Measurements from ENCODE around the gene CLNK. TPM values are rescaled to one million over a fixed set of nuclear protein-coding genes. Genes with fewer than 3 reads are reported as not detected.

CLNK gene
- total and polyA plus RNA-seq, 2 of the 8 experiments (the other 6 are each of a cell fraction or from before 2014, with no cell fraction given), result not detected

DNA sequence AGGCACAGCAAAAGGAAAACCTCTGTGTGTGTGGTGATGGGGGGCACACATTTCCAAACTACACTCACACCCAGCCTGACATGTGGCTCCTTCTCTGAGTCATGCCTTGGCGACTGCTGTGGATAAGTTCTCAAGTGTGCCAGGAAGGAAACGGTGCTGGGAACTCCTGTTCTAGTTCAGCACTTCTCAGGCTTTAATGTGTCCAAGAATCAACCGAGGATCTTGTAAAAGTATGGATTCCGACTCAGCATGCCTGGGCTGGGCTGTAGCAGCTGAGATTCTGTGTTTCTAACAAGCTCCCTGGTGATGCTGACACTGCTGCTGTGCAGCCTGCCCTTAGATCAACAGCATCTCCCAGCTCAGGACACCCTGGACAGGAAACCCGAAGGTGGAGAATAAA, 20.2 kb downstream of the CLNK start:
- no peak overlapping the region for H3K14ac ChIP-seq (ENCODE audit: insufficient read length)
- H3K36me3 ChIP-seq (ENCODE audit: control insufficient read depth in 2 of 4, insufficient read depth in 4 of 4, low read length in 3 of 4), result no peaks in the 10 kb centered on the region
- no peak overlapping the region for H3K27ac ChIP-seq (ENCODE audit: low read depth, low read length)
- no peaks in the 10 kb centered on the region for H3K9me3 ChIP-seq (ENCODE audit: insufficient read depth in 2 of 2, low read depth in 1 of 2, low read length in 1 of 2)
- no peak overlapping the region for H3K9ac ChIP-seq (replicated peaks in 1 of 4; ENCODE audit: extremely low read depth in 1 of 4, low read depth in 3 of 4, low read length in 3 of 4)
- no peak overlapping the region for H3K23ac ChIP-seq (ENCODE audit: insufficient read length)
- H3K27me3 ChIP-seq (replicated peaks in 1 of 4; ENCODE audit: control insufficient read depth in 3 of 4, extremely low read depth in 1 of 4, insufficient read depth in 3 of 4, low read length in 3 of 4), result no peaks in the 10 kb centered on the region
- no peaks in the 10 kb centered on the region for H3K79me1 ChIP-seq (ENCODE audit: low read depth, low read length)
- no peak overlapping the region for H4K91ac ChIP-seq (replicated peaks; ENCODE audit: insufficient read length, low read length)
- WGBS, 2 experiments (ENCODE audit: extremely low coverage in 1 of 2, insufficient coverage in 1 of 2, insufficient read length in 1 of 2, insufficient replicate concordance in 2 of 2, low coverage in 1 of 2, low lambda C conversion rate in 2 of 2, missing lambda C conversion rate in 1 of 2), result 77% methylated on average over 5 of the region's 5 CpGs; no CpG with 5 or more reads in 1 of the 2 experiments
- no peaks in the 10 kb centered on the region for H3K4me1 ChIP-seq (replicated peaks in 1 of 4; ENCODE audit: control insufficient read depth in 3 of 4, insufficient read depth in 4 of 4, low read length in 3 of 4)
- 0 out of 2 replicates have a peak overlapping the region, but pooled peaks have one; percentile 67 for H2AFZ ChIP-seq (ENCODE audit: low read length)
- H3K23me2 ChIP-seq (ENCODE audit: low read depth, low read length), result no peaks in the 10 kb centered on the region
- no peak overlapping the region for H3K56ac ChIP-seq (replicated peaks; ENCODE audit: insufficient read length, low read depth, low read length)
- H2BK15ac ChIP-seq (ENCODE audit: low read length), result no peak overlapping the region
- ChIA-PET CTCF (ENCODE audit: partially characterized antibody) (interaction anchor here (1.1 kb wide), 1 partner anchor 36 kb away, joined by 4 read pairs; no protein-coding TSS in a partner anchor), POLR2A (ENCODE audit: partially characterized antibody) (no interaction called here)
- H4K8ac ChIP-seq (ENCODE audit: extremely low read depth, insufficient read depth, low read length), result no peak overlapping the region
- no peak overlapping the region for H3K4ac ChIP-seq (replicated peaks; ENCODE audit: insufficient read length, low read depth, low read length)
- no peak overlapping the region for H2AK5ac ChIP-seq (ENCODE audit: low read depth, low read length)
- H3K18ac ChIP-seq (ENCODE audit: extremely low read depth, low read length), result no peak overlapping the region
- H3K4me3 ChIP-seq (ENCODE audit: extremely low read depth in 1 of 4, insufficient read depth in 2 of 4, low read depth in 3 of 4, low read length in 4 of 4), result no peak overlapping the region
- H2BK5ac ChIP-seq (ENCODE audit: low read depth, low read length), result no peak overlapping the region
- no peak overlapping the region for H2BK20ac ChIP-seq (ENCODE audit: low read length)
- H2BK120ac ChIP-seq (replicated peaks; ENCODE audit: low read depth, low read length), result no peak overlapping the region
- H2BK12ac ChIP-seq (ENCODE audit: low read depth, low read length), result no peak overlapping the region
- no peaks in the 10 kb centered on the region for H3K79me2 ChIP-seq (ENCODE audit: control insufficient read depth in 1 of 2, insufficient read depth in 2 of 2, low read length in 2 of 2)
- H3K4me2 ChIP-seq (ENCODE audit: insufficient read depth in 1 of 2, low read depth in 2 of 2, low read length in 2 of 2), result no peak overlapping the region
- H4K20me1 ChIP-seq (replicated peaks in 1 of 2; ENCODE audit: control insufficient read depth in 1 of 2, insufficient read depth in 2 of 2, low read length in 2 of 2), result no peaks in the 10 kb centered on the region
- H4K5ac ChIP-seq (ENCODE audit: insufficient read length, low read depth, low read length), result no peak overlapping the region
- DNase-seq (ENCODE audit: low read depth in 1 of 2, low spot score in 2 of 2) (no peak), FAIRE-seq (no peak)
- TF ChIP-seq RXRA (IDR thresholded peaks at IDR 0.05; ENCODE audit: insufficient read depth, low read depth, low read length) (no peak), TAF7 (optimal IDR thresholded peaks at IDR 0.05; ENCODE audit: borderline replicate concordance, low read depth, low read length) (no peak), GTF2F1 (IDR thresholded peaks at IDR 0.05; ENCODE audit: borderline replicate concordance, low read depth, low read length) (no peak), SIRT6 (IDR thresholded peaks at IDR 0.05; ENCODE audit: low read length) (no peak), HDAC2 (IDR thresholded peaks at IDR 0.05; ENCODE audit: borderline replicate concordance in 1 of 2, low read depth in 2 of 2, low read length in 2 of 2) (no peak), NANOG (IDR thresholded peaks at IDR 0.05; ENCODE audit: insufficient read depth, low read depth, low read length, poor library complexity, severe bottlenecking) (no peak), SRF (IDR thresholded peaks at IDR 0.05; ENCODE audit: low read depth, low read length) (no peak), CBX5 (IDR thresholded peaks at IDR 0.05; ENCODE audit: low read depth, low read length) (no peak), RNF2 (IDR thresholded peaks at IDR 0.05; ENCODE audit: borderline replicate concordance, low read depth, low read length, missing control alignments, poor library complexity, severe bottlenecking) (no peak), KDM1A (IDR thresholded peaks at IDR 0.05; ENCODE audit: borderline replicate concordance, low read length) (no peak), TEAD4 (IDR thresholded peaks at IDR 0.05; ENCODE audit: low read depth, low read length) (no peak), SIX5 (IDR thresholded peaks at IDR 0.05; ENCODE audit: low read depth, low read length) (no peak), PHF8 (conservative IDR thresholded peaks at IDR 0.05; ENCODE audit: low read depth, low read length) (no peak)
- TF ChIP-seq, protein P1, sequence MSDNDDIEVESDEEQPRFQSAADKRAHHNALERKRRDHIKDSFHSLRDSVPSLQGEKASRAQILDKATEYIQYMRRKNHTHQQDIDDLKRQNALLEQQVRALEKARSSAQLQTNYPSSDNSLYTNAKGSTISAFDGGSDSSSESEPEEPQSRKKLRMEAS (IDR thresholded peaks at IDR 0.05), result no peak
